Panc1 (cell line): ENCODE results near the gene MSH3. TPM values are rescaled to one million over a fixed set of nuclear protein-coding genes. Genes with fewer than 3 reads are reported as not detected.
A peak's percentile ranks its signal among the peaks of the same experiment; 100 is the strongest.

Source experiments
- ATAC-seq: fragments of 200-7000 bp; cut with Tn5 transposase; 2 replicates; pipeline ENCODE4 v1.9.1; 2020; ENCODE audit warnings: mild to moderate bottlenecking, moderate library complexity
- BruUV-seq: library from RNA; stranded (reverse); fragments of 400-500 nt; replicated peaks from 2 replicates; lab custom pipeline; 2021; lab: Mats Ljungman, UMichigan
- CTCF ChIA-PET: fragments of 300-600 bp; sonication (Branson Sonifier 250); formaldehyde crosslinking; loops from one replicate; lab custom pipeline; 2022; ENCODE audit warnings: antibody characterized with exemption; lab: Charles Lee
- POLR2A ChIA-PET: fragments of 300-600 bp; sonication (Branson Sonifier 250); formaldehyde crosslinking; loops from one replicate; lab custom pipeline; 2022; ENCODE audit warnings: antibody characterized with exemption; lab: Charles Lee
- DNase-seq: peaks from one replicate; pipeline ENCODE4 v3.0.0-alpha.2; 2010; ENCODE audit warnings: low read depth, low spot score
- H3K27ac ChIP-seq: 2 replicates; pipeline ENCODE4 v1.5.1; 2011; ENCODE audit warnings: mild to moderate bottlenecking, low read length, inconsistent platforms
- H3K27me3 ChIP-seq: fragments of 200-500 bp; sonication (Bioruptor generic); 2 replicates; pipeline ENCODE4 v1.6.0; 2014; ENCODE audit warnings: low read length, inconsistent platforms; ENCODE audit not compliant: control insufficient read depth, insufficient read depth
- H3K36me3 ChIP-seq: fragments of 200-500 bp; sonication (Bioruptor generic); 2 replicates; pipeline ENCODE4 v1.5.1; 2014; ENCODE audit warnings: inconsistent platforms, mild to moderate bottlenecking, low read length, moderate library complexity; ENCODE audit not compliant: control insufficient read depth, insufficient read depth
- H3K4me1 ChIP-seq: 2 replicates; pipeline ENCODE4 v1.5.1; 2011; ENCODE audit warnings: inconsistent platforms, mild to moderate bottlenecking, low read length, moderate library complexity; ENCODE audit not compliant: control insufficient read depth, insufficient read depth
- H3K4me3 ChIP-seq, 2 experiments: 2 replicates each; pipeline ENCODE4 v1.5.1; 2011 to 2012; ENCODE audit warnings: low read depth in 2 of 2, low read length in 2 of 2, mild to moderate bottlenecking in 2 of 2, inconsistent platforms in 1 of 2, moderate library complexity in 1 of 2
- H3K9me3 ChIP-seq: fragments of 200-500 bp; sonication (Bioruptor generic); 2 replicates; pipeline ENCODE4 v1.5.1; 2014; ENCODE audit warnings: low read depth, mild to moderate bottlenecking, inconsistent platforms, low read length, moderate library complexity; ENCODE audit not compliant: control insufficient read depth, insufficient read depth
- CTCF ChIP-seq: fragments of 450-650 bp; IDR thresholded peaks from 2 replicates; pipeline ENCODE4 v1.5.1; 2017; ENCODE audit warnings: mild to moderate bottlenecking
- POLR2AphosphoS5 ChIP-seq: IDR thresholded peaks from 2 replicates; pipeline ENCODE4 v1.6.1; 2012; ENCODE audit warnings: mild to moderate bottlenecking, low read depth, low read length, moderate library complexity
- REST ChIP-seq, 2 experiments: IDR thresholded peaks; 2 replicates each; pipeline ENCODE4 v1.6.1; 2011 to 2012; ENCODE audit warnings: low read depth in 2 of 2, control low read depth in 1 of 2, low read length in 1 of 2, mild to moderate bottlenecking in 1 of 2, moderate library complexity in 1 of 2; ENCODE audit not compliant: insufficient read depth in 1 of 2
- SIN3A ChIP-seq: IDR thresholded peaks from 2 replicates; pipeline ENCODE4 v1.6.1; 2012; ENCODE audit warnings: low read depth, mild to moderate bottlenecking, low read length, moderate library complexity, borderline replicate concordance; ENCODE audit not compliant: insufficient read depth
- TCF7L2 ChIP-seq: IDR thresholded peaks from 2 replicates; pipeline ENCODE4 v1.6.1; 2011; ENCODE audit warnings: mild to moderate bottlenecking, low read depth, low read length, inconsistent platforms
- in situ Hi-C: cut with HindIII; loops from 2 replicates; pipeline ENCODE4 v1.10.0; 2016; ENCODE audit warnings: low sequenced_read_pairs, low pct_unique_long_range_greater_than_20kb
- intact Hi-C: fragments of 100-400 bp; cut with micrococcal nuclease; formaldehyde crosslinking; loops from one replicate; pipeline ENCODE4 v1.10.0; 2022; ENCODE audit not compliant: unreplicated experiment
- total RNA-seq: library from RNA; stranded (reverse); gene quantifications from one replicate; pipeline ENCODE4 v1.2.1, GENCODE V29; 2021; ENCODE audit not compliant: unreplicated experiment

MSH3 gene
- total RNA-seq, 1 experiment from 2014 or later: 18.9 TPM

- DNase-seq: no peak
- ChIA-PET POLR2A (interaction anchor here (0.6 kb wide), 1 partner anchor 20 kb away, joined by 5 read pairs; no protein-coding TSS in a partner anchor), CTCF (no interaction called here)
- BruUV-seq: no TSS peak
- ATAC-seq: no peak
- Histone ChIP-seq H3K27ac (no peak overlapping the region), H3K4me1 (no peaks in the 10 kb centered on the region), H3K36me3 (no peaks in the 10 kb centered on the region), H3K9me3 (peaks cover 3% of the 10 kb centered on the region; the same call in 1 of the 2 replicates), H3K27me3 (no peaks in the 10 kb centered on the region), H3K4me3 (no peak overlapping the region)
- TF ChIP-seq TCF7L2 (no peak), REST (IDR thresholded peaks at IDR 0.05; ENCODE audit: insufficient read depth in 1 of 2, low read depth in 2 of 2, low read length in 1 of 2) (no peak), POLR2AphosphoS5 (no peak), CTCF (no peak), SIN3A (no peak)
- in situ Hi-C loops: no loop called here
- intact Hi-C loops: no loop called here
These were observed 198.1 kb downstream of the MSH3 start for GRCh38 chr5:80852331-80853245.

- POLR2A ChIA-PET: interaction anchor here (0.6 kb wide), 1 partner anchor 21 kb away, joined by 5 read pairs; no protein-coding TSS in a partner anchor
- CTCF ChIA-PET: no interaction called here
- no peak overlapping the region for H3K4me3 ChIP-seq
- H3K27me3 ChIP-seq: no peaks in the 10 kb centered on the region
- in situ Hi-C loops: no loop called here
- DNase-seq (no peak), ATAC-seq (no peak)
- no peaks in the 10 kb centered on the region for H3K36me3 ChIP-seq
- BruUV-seq: no TSS peak
- TF ChIP-seq SIN3A (no peak), REST (IDR thresholded peaks at IDR 0.05; ENCODE audit: insufficient read depth in 1 of 2, low read depth in 2 of 2, low read length in 1 of 2) (peak in 1 of 2 experiments; percentile 72; a peak in 2 of 4 replicates)
- H3K4me1 ChIP-seq: no peaks in the 10 kb centered on the region
- H3K9me3 ChIP-seq: peaks cover 3% of the 10 kb centered on the region; the same call in 1 of the 2 replicates
- intact Hi-C loops: no loop called here
- no peak overlapping the region for H3K27ac ChIP-seq
These were observed 199.0 kb downstream of the MSH3 start for GRCh38 chr5:80853413-80853812.
